ENCODE results near the gene PRAMEF17.
"Not testable (repeated sequence)": the region's sequence is repeated elsewhere in the genome, so short reads cannot be mapped to it uniquely, and the experiment has no call there.

DNA sequence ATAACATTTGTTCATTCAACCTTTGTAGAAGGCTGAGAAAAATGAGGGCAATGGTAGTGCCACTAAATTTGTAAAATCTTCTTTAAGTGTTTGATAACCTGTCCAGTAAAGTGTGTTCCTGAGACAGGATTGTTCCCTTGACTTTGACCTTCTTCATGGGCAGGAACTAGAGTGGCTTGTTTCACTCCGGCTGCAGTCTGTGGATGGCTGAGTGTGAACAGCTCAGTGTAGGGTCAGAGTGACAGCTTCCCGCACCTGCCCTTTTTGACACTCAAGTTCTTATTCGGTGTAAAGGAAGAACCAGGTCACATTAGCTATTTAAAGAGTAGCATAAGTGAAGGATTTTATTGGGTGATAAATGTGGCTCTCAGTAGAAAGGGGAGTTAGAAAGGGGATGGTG, 9.1 kb upstream of the PRAMEF17 start:
- TF ChIP-seq, protein P1, sequence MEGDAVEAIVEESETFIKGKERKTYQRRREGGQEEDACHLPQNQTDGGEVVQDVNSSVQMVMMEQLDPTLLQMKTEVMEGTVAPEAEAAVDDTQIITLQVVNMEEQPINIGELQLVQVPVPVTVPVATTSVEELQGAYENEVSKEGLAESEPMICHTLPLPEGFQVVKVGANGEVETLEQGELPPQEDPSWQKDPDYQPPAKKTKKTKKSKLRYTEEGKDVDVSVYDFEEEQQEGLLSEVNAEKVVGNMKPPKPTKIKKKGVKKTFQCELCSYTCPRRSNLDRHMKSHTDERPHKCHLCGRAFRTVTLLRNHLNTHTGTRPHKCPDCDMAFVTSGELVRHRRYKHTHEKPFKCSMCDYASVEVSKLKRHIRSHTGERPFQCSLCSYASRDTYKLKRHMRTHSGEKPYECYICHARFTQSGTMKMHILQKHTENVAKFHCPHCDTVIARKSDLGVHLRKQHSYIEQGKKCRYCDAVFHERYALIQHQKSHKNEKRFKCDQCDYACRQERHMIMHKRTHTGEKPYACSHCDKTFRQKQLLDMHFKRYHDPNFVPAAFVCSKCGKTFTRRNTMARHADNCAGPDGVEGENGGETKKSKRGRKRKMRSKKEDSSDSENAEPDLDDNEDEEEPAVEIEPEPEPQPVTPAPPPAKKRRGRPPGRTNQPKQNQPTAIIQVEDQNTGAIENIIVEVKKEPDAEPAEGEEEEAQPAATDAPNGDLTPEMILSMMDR (IDR thresholded peaks at IDR 0.05; ENCODE audit: insufficient read depth, low read length, poor library complexity, severe bottlenecking) = not testable (repeated sequence)
- not testable (repeated sequence) for TF ChIP-seq EZH2phosphoT487 (conservative IDR thresholded peaks at IDR 0.05; ENCODE audit: low read length)

All from SU-DHL-6 (cell line).